ENCODE results near the gene CASP8.
"Not testable (repeated sequence)": the region's sequence is repeated elsewhere in the genome, so short reads cannot be mapped to it uniquely, and the experiment has no call there.

The CASP8 gene

GRCh38 chr2:201271917-201272316 is 11.6 kb downstream of the CASP8 start:
- DNase-seq = no peak

GRCh38 chr2:201273330-201273983 is 13.1 kb downstream of the CASP8 start:
- DNase-seq = no peak

- no peak for DNase-seq
Measured at GRCh38 chr2:201275069-201275468, 14.7 kb downstream of the CASP8 start.

GRCh38 chr2:201275990-201276389 is 15.7 kb downstream of the CASP8 start:
- no peak for DNase-seq

- no peak for DNase-seq
Measured at GRCh38 chr2:201276511-201276910, 16.2 kb downstream of the CASP8 start.

- DNase-seq = no peak
Measured at GRCh38 chr2:201279079-201279478, 18.7 kb downstream of the CASP8 start.

- DNase-seq = no peak
Measured at GRCh38 chr2:201280191-201281040, 20.1 kb downstream of the CASP8 start.

GRCh38 chr2:201285499-201285898 is 25.2 kb downstream of the CASP8 start:
- no peak for DNase-seq

- not testable (repeated sequence) for DNase-seq
Measured at GRCh38 chr2:201290457-201291148, 30.3 kb downstream of the CASP8 start.

GRCh38 chr2:201298462-201299052 is 38.2 kb downstream of the CASP8 start:
- DNase-seq = no peak

GRCh38 chr2:201299929-201300328 is 39.6 kb downstream of the CASP8 start:
- not testable (repeated sequence) for DNase-seq

GRCh38 chr2:201307876-201308275 is 47.5 kb downstream of the CASP8 start:
- no peak for DNase-seq

- no peak for DNase-seq
Measured at GRCh38 chr2:201308914-201309313, 48.6 kb downstream of the CASP8 start.

- no peak for DNase-seq
Measured at GRCh38 chr2:201313362-201313761, 53.0 kb downstream of the CASP8 start.

- no peak for DNase-seq
Measured at GRCh38 chr2:201319511-201319910, 59.2 kb downstream of the CASP8 start.

- no peak for DNase-seq
Measured at GRCh38 chr2:201320257-201320656, 59.9 kb downstream of the CASP8 start.

GRCh38 chr2:201320701-201321100 is 60.4 kb downstream of the CASP8 start:
- no peak for DNase-seq

GRCh38 chr2:201322772-201323171 is 62.4 kb downstream of the CASP8 start:
- no peak for DNase-seq

GRCh38 chr2:201327678-201328077 is 67.3 kb downstream of the CASP8 start:
- DNase-seq = no peak

GRCh38 chr2:201329409-201329808 is 69.1 kb downstream of the CASP8 start:
- DNase-seq = no peak

All from 8988T (cell line).